CD4-positive, alpha-beta T cell treated with Interleukin-4 for 4 hours (primary cell): ENCODE results near the gene NEXMIF.
"Not testable (repeated sequence)": the region's sequence is repeated elsewhere in the genome, so short reads cannot be mapped to it uniquely, and the experiment has no call there.

Experiments used
- DNase-seq: peaks from one replicate; pipeline ENCODE4 v3.0.0-alpha.2; 2020

NEXMIF gene

DNA sequence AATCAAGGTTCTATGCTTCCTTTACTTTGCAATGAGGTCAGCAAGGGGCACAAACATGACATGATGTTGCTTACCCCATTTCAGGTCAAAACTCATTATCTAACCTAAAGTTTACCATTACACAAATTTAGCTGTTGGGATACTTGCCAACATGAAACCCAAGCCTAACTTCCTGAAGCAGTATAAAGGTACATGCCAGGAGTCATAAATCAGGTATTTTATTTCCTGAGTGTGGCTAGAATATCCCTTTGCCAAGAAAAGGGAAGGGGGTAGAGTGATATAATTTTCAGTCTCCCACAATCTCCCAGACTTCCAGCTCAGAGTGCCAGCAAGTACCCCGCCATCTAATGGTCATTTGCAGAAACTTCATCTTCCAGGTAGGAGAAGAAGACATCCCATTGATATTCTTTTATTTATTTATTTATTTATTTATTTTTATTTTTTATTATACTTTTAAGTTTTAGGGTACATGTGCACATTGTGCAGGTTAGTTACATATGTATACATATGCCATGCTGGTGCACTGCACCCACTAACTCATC is 136.6 kb downstream of the NEXMIF start:
- no peak for DNase-seq

DNA sequence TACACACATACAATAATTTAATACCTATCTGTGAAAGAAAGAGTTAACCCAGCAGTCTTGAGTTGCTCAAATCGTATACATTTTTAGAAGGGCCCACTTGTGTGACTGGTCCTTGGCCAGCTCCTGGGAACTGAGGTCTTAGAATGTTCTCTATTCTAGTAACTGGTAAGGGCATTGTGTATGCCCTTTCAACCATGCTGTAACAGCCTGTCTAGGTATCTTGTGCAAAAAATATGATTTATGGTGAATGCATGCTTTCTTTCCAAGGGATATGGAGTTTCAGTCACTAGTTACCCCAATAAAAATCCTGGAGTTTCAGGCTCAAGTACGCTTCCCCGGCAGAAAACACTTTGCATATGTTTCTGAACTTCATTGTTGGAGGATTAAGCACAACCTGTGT is 140.6 kb downstream of the NEXMIF start:
- no peak for DNase-seq

DNA sequence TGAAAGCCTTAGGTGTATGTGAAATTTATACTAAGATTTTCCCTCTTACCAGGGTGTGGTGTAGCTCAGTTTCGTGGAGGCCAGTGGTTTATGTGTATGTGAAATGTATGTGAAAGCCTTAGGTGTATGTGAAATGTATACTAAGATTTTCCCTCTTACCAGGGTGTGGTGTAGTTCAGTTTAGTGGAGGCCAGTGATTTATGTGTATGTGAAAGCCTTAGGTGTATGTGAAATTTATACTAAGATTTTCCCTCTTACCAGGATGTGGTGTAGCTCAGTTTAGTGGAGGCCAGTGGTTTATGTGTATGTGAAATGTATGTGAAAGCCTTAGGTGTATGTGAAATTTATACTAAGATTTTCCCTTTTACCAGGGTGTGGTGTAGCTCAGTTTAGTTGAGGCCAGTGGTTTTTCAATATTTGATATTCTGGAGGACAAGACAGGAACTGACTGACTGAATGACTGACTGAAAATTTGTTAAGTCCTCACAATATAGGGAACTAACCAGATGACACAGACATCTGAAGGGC is 143.7 kb downstream of the NEXMIF start:
- no peak for DNase-seq

GRCh38 chrX:74779175-74779574 is 146.1 kb downstream of the NEXMIF start:
- no peak for DNase-seq

- no peak for DNase-seq
Observed at GRCh38 chrX:74774988-74775387, 150.3 kb downstream of the NEXMIF start.

DNA sequence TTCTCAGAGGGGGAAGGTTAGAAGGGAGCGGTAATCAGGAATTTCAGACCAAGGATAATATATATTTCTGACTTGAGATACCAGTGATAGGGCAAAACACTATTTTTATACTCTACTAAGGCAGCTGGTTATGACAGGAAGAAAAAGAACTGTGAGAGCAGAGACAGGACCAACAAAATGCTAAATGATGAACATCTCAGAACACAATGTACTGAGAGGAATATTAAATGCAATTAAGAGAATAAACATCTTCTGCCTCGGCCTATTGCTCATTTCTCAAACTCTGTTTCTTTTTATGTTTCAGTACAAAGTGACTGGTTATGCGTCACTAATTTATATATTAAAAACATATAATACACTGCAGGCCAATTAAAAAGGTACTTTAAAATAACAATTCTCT is 188.8 kb downstream of the NEXMIF start:
- DNase-seq = no peak

GRCh38 chrX:74705269-74705668 is 220.0 kb downstream of the NEXMIF start:
- DNase-seq = no peak

DNA sequence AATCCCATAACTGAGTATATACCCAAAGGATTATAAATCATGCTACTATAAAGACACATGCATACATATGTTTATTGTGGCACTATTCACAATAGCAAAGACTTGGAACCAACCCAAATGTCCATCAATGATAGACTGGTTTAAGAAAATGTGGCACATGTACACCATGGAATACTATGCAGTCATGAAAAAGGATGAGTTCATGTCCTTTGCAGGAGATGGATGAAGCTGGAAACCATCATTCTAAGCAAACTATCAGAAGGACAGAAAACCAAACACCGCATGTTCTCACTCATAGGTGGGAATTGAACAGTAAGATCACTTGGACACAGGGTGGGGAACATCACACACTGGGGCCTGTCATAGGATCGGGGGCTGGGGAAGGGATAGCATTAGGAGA is 223.9 kb downstream of the NEXMIF start:
- not testable (repeated sequence) for DNase-seq

- no peak for DNase-seq
Observed at GRCh38 chrX:74684466-74684865, 240.8 kb downstream of the NEXMIF start.
